Measurements from ENCODE around the gene JPT1. TPM values are rescaled to one million over a fixed set of nuclear protein-coding genes. Genes with fewer than 3 reads are reported as not detected.

The JPT1 gene
- total RNA-seq, 4 donors from 2014 or later = 3.6 to 46.8 (median 11.6) TPM

DNA sequence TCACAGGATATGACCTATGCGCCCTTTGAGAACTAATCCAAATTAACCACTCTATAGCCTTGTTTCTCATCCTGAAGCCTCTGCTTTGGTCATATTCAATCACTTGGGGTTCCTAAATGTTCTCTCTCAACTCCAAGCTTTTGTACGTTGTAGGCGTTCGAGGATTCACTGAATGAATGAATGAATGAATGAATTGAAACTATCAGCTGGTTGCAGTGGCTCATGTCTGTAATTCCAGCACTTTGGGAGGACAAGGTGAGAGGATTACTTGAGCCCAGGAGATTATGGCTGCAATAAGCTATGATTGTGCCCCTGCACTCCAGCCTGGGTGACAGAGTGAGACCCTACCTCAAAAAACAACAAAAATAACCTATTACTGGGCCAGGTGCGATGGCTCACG, 34.3 kb upstream of the JPT1 start:
- Histone ChIP-seq H3K9me3 (no peaks in the 10 kb centered on the region), H3K4me3 (no peak overlapping the region), H3K36me3 (no peaks in the 10 kb centered on the region), H3K4me1 (no peaks in the 10 kb centered on the region), H3K27ac (no peak overlapping the region), H3K27me3 (no peaks in the 10 kb centered on the region)
- intact Hi-C loops (cut with DNase I; ENCODE audit: low total_unique reads) = no loop called here
- no peak for DNase-seq
- TF ChIP-seq, protein P1, sequence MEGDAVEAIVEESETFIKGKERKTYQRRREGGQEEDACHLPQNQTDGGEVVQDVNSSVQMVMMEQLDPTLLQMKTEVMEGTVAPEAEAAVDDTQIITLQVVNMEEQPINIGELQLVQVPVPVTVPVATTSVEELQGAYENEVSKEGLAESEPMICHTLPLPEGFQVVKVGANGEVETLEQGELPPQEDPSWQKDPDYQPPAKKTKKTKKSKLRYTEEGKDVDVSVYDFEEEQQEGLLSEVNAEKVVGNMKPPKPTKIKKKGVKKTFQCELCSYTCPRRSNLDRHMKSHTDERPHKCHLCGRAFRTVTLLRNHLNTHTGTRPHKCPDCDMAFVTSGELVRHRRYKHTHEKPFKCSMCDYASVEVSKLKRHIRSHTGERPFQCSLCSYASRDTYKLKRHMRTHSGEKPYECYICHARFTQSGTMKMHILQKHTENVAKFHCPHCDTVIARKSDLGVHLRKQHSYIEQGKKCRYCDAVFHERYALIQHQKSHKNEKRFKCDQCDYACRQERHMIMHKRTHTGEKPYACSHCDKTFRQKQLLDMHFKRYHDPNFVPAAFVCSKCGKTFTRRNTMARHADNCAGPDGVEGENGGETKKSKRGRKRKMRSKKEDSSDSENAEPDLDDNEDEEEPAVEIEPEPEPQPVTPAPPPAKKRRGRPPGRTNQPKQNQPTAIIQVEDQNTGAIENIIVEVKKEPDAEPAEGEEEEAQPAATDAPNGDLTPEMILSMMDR (IDR thresholded peaks at IDR 0.05) = no peak
- TF ChIP-seq POLR2A (IDR thresholded peaks at IDR 0.05) = no peak

DNA sequence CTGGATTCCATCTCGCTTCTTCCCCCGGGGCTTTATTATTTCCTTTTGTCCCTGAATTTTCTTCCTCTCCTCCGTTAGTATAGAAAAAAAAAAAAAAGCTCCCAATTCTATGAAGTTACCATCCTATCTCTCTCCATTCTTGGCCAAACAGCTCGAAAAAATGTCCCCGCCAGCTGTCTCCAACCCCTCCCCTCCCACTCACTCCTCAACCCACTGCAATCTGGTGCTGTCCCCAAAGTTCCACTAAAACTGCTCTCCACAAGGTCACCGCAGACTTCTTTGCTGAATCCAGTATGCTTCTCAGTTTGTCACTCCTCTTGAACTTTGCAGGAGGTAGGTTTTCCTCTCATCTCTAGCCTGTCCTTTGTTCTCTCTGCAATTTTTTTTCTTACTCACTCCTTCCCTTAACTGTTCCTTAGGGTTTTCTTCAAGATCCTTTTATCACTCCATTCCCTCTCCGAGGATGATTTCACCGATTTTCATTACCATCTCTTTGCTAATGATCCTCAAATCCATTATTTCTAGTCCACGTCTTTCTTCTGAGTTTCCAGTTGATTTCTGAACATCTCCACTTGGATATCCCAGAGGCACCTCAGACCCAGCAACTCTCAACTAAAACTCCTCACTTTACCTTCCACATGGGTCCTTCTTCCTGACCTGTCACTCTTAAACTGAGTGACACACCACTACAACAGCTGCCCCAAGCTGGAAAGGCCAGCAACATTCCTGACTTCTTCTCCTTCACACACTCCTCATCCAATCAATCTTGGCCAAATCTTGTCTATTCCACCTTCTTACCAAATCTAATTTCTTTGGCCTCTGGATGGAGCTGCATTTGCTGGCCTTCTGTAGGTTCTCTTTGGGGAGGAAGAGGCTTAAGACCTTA, 29.9 kb upstream of the JPT1 start:
- no peak for DNase-seq
- H3K9me3 ChIP-seq = no peaks in the 10 kb centered on the region
- H3K4me3 ChIP-seq = no peak overlapping the region
- peak overlapping the region in 1 of 2 donors; percentile 100 for H3K27ac ChIP-seq
- intact Hi-C loops (cut with DNase I; ENCODE audit: low total_unique reads) = no loop called here
- H3K4me1 ChIP-seq = no peaks in the 10 kb centered on the region
- no peaks in the 10 kb centered on the region for H3K36me3 ChIP-seq
- H3K27me3 ChIP-seq = no peaks in the 10 kb centered on the region
- TF ChIP-seq, protein P1 (IDR thresholded peaks at IDR 0.05) = no peak
- TF ChIP-seq POLR2A (IDR thresholded peaks at IDR 0.05) = no peak

DNA sequence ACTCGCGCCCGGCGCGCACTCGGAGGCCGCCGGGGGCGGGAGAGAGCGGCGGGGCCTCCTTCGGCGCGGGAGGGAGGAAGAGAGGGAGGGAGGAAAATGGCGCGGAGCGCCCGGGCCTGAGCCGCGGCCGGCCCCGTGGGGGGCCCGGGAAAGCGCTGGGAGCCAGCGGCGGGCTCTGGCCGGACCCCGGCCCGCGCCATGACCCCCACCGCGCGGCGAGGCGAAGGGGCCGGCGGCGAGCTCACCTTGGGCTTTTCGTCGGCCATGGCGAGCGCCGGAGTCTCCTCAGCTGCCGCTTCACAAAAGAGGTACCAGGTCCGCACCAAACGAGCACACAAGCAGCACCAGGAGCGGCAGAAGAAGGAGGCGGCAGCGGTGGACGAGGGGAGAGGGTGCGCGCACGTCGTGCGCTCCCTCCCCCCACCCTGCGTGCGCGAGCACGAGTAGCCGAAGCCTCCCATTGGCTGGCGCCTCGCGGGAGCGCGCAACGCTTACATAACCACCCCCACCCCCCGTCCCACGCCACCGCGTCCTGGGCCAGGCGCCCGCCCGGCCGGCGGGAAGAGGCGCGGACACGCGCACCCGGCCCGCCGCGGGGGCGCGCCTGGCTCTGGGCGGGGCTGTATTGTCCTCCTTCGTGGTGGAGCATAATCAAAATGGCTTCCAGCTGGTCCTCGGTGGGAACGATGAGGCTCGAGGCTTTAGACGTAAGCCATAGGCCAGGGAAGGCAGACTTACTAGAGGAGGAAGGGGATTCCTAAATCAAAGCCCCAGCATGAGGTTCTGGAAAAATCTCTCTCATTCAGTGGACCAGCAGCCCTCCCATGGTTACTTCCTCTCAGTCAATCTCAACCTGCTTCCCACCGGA, 28.5 kb upstream of the JPT1 start, which contains the start of gene SUMO2:
TSS of gene SUMO2 (minus strand) at position 391 of the 868 bp plus-strand sequence. CDS start at position 266, 125 bp downstream.
- H3K4me3 ChIP-seq = peak within 1 kb of the TSS; percentile 83 to 94
- H3K9me3 ChIP-seq = no peaks in the 10 kb centered on the region
- peak within 1 kb of the TSS; percentile 100 for H3K27ac ChIP-seq
- H3K27me3 ChIP-seq = no peaks in the 10 kb centered on the region
- intact Hi-C loops (cut with DNase I; ENCODE audit: low total_unique reads) = no loop called here
- no peaks in the 10 kb centered on the region for H3K4me1 ChIP-seq
- peak; percentile 95 to 97 for DNase-seq
- no peaks in the 10 kb centered on the region for H3K36me3 ChIP-seq
- TF ChIP-seq, protein P1 (IDR thresholded peaks at IDR 0.05) = peak in 2 of 4 experiments; percentile 51 to 55
- peak; percentile 54 to 89 for TF ChIP-seq POLR2A (IDR thresholded peaks at IDR 0.05)

DNA sequence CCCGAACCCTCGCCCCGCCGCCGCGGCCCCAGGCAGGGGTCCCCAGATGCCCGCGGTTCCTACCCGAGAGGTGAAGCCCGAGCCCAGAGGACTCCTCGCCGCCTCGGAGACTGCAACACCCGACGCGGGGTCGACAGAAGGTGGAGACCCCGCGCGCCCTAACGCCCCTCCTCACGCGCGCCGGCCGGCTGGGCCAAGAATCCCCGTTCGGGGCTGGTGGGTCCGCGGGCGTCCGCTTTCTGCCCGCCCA, 27.9 kb upstream of the JPT1 start:
- TF ChIP-seq, protein P1 (IDR thresholded peaks at IDR 0.05) = no peak
- Histone ChIP-seq H3K36me3 (no peaks in the 10 kb centered on the region), H3K9me3 (no peaks in the 10 kb centered on the region), H3K4me1 (no peaks in the 10 kb centered on the region), H3K27me3 (no peaks in the 10 kb centered on the region), H3K27ac (peak overlapping the region; percentile 100), H3K4me3 (peak overlapping the region; percentile 83 to 94)
- DNase-seq = peak in 1 of 2 donors; percentile 33
- intact Hi-C loops (cut with DNase I; ENCODE audit: low total_unique reads) = no loop called here
